HS-5 (cell line): ENCODE measurements around the gene BICRAL.
"Not testable (repeated sequence)": the region's sequence is repeated elsewhere in the genome, so short reads cannot be mapped to it uniquely, and the experiment has no call there.

Experiments
- DNase-seq: peaks from one replicate; pipeline ENCODE4 v3.0.0-alpha.2; 2012; ENCODE audit warnings: low read depth

BICRAL gene

GRCh38 chr6:42781796-42782688 is at the start of gene BICRAL:
Gene BICRAL, plus strand, starts transcription at chr6:42782052. Its CDS starts 39,971 bp downstream, at chr6:42822023.
- DNase-seq, result peak; percentile 62

- not testable (repeated sequence) for DNase-seq
Measured at GRCh38 chr6:42733867-42734481, 47.9 kb upstream of the BICRAL start.

- DNase-seq, result no peak
Measured at GRCh38 chr6:42735976-42736375, 45.9 kb upstream of the BICRAL start.

- DNase-seq, result no peak
Measured at GRCh38 chr6:42740725-42741124, 41.1 kb upstream of the BICRAL start.

GRCh38 chr6:42742116-42742894 is 39.5 kb upstream of the BICRAL start:
- DNase-seq, result no peak

- DNase-seq, result no peak
Measured at GRCh38 chr6:42744351-42744893, 37.4 kb upstream of the BICRAL start.

GRCh38 chr6:42745083-42745639 is 36.7 kb upstream of the BICRAL start:
- DNase-seq, result no peak

GRCh38 chr6:42745640-42746462 is 36.0 kb upstream of the BICRAL start, which contains the start of gene TBCC:
Gene TBCC, minus strand, starts transcription at chr6:42746103. Its CDS starts 30 bp downstream, at chr6:42746073.
- DNase-seq, result peak; percentile 82

- DNase-seq, result peak; percentile 70
Measured at GRCh38 chr6:42746463-42747391, 35.1 kb upstream of the BICRAL start.

GRCh38 chr6:42748203-42748898 is 33.5 kb upstream of the BICRAL start:
- no peak for DNase-seq

GRCh38 chr6:42751055-42751454 is 30.8 kb upstream of the BICRAL start:
- no peak for DNase-seq

- no peak for DNase-seq
Measured at GRCh38 chr6:42754759-42755158, 27.1 kb upstream of the BICRAL start.

GRCh38 chr6:42756722-42757121 is 25.1 kb upstream of the BICRAL start:
- DNase-seq, result no peak

- no peak for DNase-seq
Measured at GRCh38 chr6:42758756-42759430, 23.0 kb upstream of the BICRAL start.

GRCh38 chr6:42761287-42762067 is 20.4 kb upstream of the BICRAL start:
- DNase-seq, result no peak

- DNase-seq, result no peak
Measured at GRCh38 chr6:42762426-42762859, 19.4 kb upstream of the BICRAL start.

- no peak for DNase-seq
Measured at GRCh38 chr6:42762950-42763349, 18.9 kb upstream of the BICRAL start.
